ENCODE results near the gene MPI.
"Not testable (repeated sequence)": the region's sequence is repeated elsewhere in the genome, so short reads cannot be mapped to it uniquely, and the experiment has no call there.

The MPI gene

GRCh38 chr15:74933573-74933972 is 43.7 kb downstream of the MPI start:
- DNase-seq (ENCODE audit: low spot score), result no peak

GRCh38 chr15:74935193-74935592 is 45.4 kb downstream of the MPI start:
- not testable (repeated sequence) for DNase-seq (ENCODE audit: low spot score)

DNA sequence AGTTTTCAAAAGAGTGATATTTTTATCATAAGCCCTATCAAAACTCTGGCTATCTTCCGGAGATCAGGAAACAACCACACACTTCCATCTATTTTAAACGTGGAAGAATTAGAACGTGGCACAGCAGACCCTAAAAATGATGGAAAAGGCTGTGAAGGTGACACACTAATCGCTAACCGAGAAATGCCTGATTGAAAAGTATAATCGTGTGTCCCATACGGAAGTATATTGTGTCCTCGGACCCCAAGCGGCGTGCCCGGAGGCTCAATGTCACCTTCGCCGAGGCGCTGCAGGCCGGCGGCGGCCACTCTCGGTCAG is 47.4 kb downstream of the MPI start:
- DNase-seq (ENCODE audit: low spot score), result peak; percentile 34

- DNase-seq (ENCODE audit: low spot score), result peak; percentile 94
These were observed 47.9 kb downstream of the MPI start, which contains the start of gene COX5A for GRCh38 chr15:74937590-74938371. TSS of gene COX5A (minus strand) at chr15:74938073. CDS start at chr15:74938014, 59 bp downstream.

DNA sequence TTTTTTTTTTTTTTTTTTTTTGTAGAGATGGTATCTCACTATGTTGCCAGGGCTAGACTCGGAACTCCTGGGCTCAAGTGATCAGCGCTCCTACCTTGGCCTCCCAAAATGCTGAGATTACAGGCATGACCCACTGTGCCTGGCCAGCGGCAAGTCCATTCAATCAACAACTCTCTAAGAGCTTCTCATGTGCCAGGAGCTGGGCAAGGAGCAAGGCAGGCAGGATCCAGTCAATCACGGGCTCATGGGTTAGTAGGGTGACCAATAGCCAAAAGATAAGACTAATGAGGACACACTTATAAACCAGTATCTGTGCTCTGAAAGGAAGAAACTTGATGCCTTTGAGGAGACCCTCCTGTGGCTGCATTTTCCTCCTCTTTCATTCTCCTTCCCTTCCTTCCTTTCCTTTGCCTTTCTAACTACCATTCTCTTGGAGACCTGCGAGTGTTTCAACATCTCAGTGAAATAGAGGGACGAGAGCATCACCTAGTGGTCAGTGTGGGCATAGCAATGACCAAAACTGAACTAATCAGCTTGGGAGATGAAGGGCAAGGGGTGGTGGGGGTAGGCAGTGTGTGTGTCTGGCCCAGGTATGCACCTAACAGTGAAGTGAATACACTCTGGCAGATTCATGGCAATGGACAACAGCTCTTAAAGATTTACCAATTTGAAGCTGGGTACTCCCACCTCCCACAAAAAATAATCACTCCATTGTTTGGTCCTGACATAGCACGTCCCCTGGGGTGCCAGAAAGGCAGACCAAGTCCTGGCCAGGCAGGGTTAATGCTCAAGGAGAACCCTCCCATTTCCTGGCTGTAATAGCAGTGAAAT is 60.5 kb downstream of the MPI start:
- peak; percentile 63 for DNase-seq (ENCODE audit: low spot score)

DNA sequence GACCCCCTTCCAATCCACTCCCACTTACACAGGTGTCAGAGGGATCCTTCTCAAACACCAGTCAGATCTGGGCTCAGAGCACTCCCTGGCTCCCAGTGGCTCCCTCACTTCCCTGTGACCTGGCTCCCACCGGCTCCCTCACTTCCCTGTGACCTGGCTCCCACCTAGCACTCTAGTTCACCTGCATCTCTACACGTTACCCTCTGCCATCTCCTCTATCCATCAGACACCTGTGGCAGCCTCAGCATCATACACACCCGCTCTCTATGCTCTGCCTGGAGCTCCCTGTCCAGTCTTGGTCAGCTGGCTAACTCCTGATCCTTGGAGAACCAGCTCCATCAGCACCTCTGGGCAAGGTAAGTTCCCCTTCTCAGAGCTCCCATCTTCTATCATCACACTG is 61.2 kb downstream of the MPI start:
- DNase-seq (ENCODE audit: low spot score), result no peak

All from SW480 (cell line).